PC-9 (cell line): ENCODE results near the gene DIAPH3. TPM values are rescaled to one million over a fixed set of nuclear protein-coding genes. Genes with fewer than 3 reads are reported as not detected.

Experiments
- BruUV-seq: library from RNA; stranded (reverse); fragments of 400-500 nt; replicated peaks from 2 replicates; lab custom pipeline; 2021; lab: Mats Ljungman, UMichigan
- CTCF ChIA-PET: fragments of 300-600 bp; sonication (Branson Sonifier 250); formaldehyde crosslinking; loops from one replicate; lab custom pipeline; 2022; ENCODE audit warnings: antibody characterized with exemption; lab: Charles Lee
- POLR2A ChIA-PET: fragments of 300-600 bp; sonication (Branson Sonifier 250); formaldehyde crosslinking; loops from one replicate; lab custom pipeline; 2022; ENCODE audit warnings: antibody characterized with exemption; ENCODE audit not compliant: unreplicated experiment; lab: Charles Lee
- DNase-seq, 2 experiments: peaks; one replicate each; pipeline versions ENCODE4 v3.0.0 to v3.0.0-alpha.2; 2015 to 2022; ENCODE audit warnings: mixed read lengths in 1 of 2
- H2AFZ ChIP-seq: fragments of 200-600 bp; sonication (generic); 2 replicates; pipeline ENCODE4 v1.8.1; 2017; ENCODE audit warnings: antibody characterized with exemption
- H3F3A ChIP-seq: fragments of 200-600 bp; sonication (generic); 2 replicates; pipeline ENCODE4 v1.8.1; 2017; ENCODE audit warnings: antibody characterized with exemption, mild to moderate bottlenecking, low read depth; ENCODE audit not compliant: insufficient read depth
- H3K27ac ChIP-seq: fragments of 200-600 bp; sonication (generic); 2 replicates; pipeline ENCODE4 v1.6.1; 2016; ENCODE audit warnings: mixed run types
- H3K27me3 ChIP-seq: fragments of 200-600 bp; sonication (generic); 2 replicates; pipeline ENCODE4 v1.6.1; 2016; ENCODE audit warnings: low read depth, mixed run types; ENCODE audit not compliant: insufficient read depth
- H3K36me3 ChIP-seq: fragments of 200-600 bp; sonication (generic); 2 replicates; pipeline ENCODE4 v1.6.1; 2016; ENCODE audit warnings: low read depth, mixed run types
- H3K4me1 ChIP-seq: fragments of 200-600 bp; sonication (generic); replicated peaks from 2 replicates; pipeline ENCODE4 v1.6.1; 2016; ENCODE audit warnings: mixed run types; ENCODE audit not compliant: insufficient read depth
- H3K4me2 ChIP-seq: fragments of 200-600 bp; sonication (generic); 2 replicates; pipeline ENCODE4 v1.6.1; 2017; ENCODE audit warnings: mixed run types
- H3K4me3 ChIP-seq: fragments of 200-600 bp; sonication (generic); 2 replicates; pipeline ENCODE4 v1.6.1; 2016; ENCODE audit warnings: mixed run types
- H3K79me2 ChIP-seq: fragments of 200-600 bp; sonication (generic); 2 replicates; pipeline ENCODE4 v1.6.1; 2017; ENCODE audit warnings: low read depth, mixed run types
- H3K9me2 ChIP-seq: fragments of 200-600 bp; sonication (generic); 2 replicates; pipeline ENCODE4 v1.8.1; 2017; ENCODE audit warnings: mild to moderate bottlenecking; ENCODE audit not compliant: insufficient read depth
- H3K9me3 ChIP-seq: fragments of 200-600 bp; sonication (generic); 2 replicates; pipeline ENCODE4 v1.8.1; 2016; ENCODE audit warnings: low read depth; ENCODE audit not compliant: insufficient read depth
- H4K20me1 ChIP-seq: fragments of 200-600 bp; sonication (generic); 2 replicates; pipeline ENCODE4 v1.8.1; 2017; ENCODE audit not compliant: insufficient read depth
- CTCF ChIP-seq: fragments of 200-600 bp; sonication (generic); conservative IDR thresholded peaks from 2 replicates; pipeline ENCODE4 v1.6.1; 2017; ENCODE audit warnings: mixed run types, antibody characterized with exemption, mild to moderate bottlenecking, moderate library complexity
- EZH2 ChIP-seq: fragments of 200-600 bp; sonication (generic); IDR thresholded peaks from 2 replicates; pipeline ENCODE4 v1.8.0; 2017; ENCODE audit warnings: antibody characterized with exemption, low read depth
- intact Hi-C: fragments of 100-400 bp; cut with micrococcal nuclease; formaldehyde crosslinking; loops from one replicate; pipeline ENCODE4 v1.10.0; 2022; ENCODE audit not compliant: unreplicated experiment
- total RNA-seq: library from RNA; stranded (reverse); gene quantifications from 2 replicates; pipeline ENCODE4 v1.2.3, GENCODE V29; 2021

DIAPH3 gene
- total RNA-seq, 1 experiment from 2014 or later, result 39.3 TPM

GRCh38 chr13:59665184-59665583 lies 498.5 kb downstream of the DIAPH3 start:
- no peak for TF ChIP-seq CTCF
- Histone ChIP-seq H3K36me3 (no peaks in the 10 kb centered on the region), H3K4me1 (no peaks in the 10 kb centered on the region), H3K9me3 (no peaks in the 10 kb centered on the region), H3K79me2 (no peaks in the 10 kb centered on the region), H4K20me1 (no peaks in the 10 kb centered on the region), H3K4me2 (no peak overlapping the region), H2AFZ (no peak overlapping the region), H3K9me2 (no peaks in the 10 kb centered on the region), H3K27me3 (no peaks in the 10 kb centered on the region), H3K4me3 (no peak overlapping the region), H3K27ac (no peak overlapping the region), H3F3A (no peaks in the 10 kb centered on the region)
- POLR2A ChIA-PET, result no interaction called here
- DNase-seq, result no peak
- no TSS peak for BruUV-seq
- intact Hi-C loops, result no loop called here
- CTCF ChIA-PET, result no interaction called here

GRCh38 chr13:59664586-59664985 lies 499.1 kb downstream of the DIAPH3 start:
- no peak for TF ChIP-seq EZH2
- H3K36me3 ChIP-seq, result no peaks in the 10 kb centered on the region
- no peaks in the 10 kb centered on the region for H3K4me1 ChIP-seq
- H3K27me3 ChIP-seq, result no peaks in the 10 kb centered on the region
- no peak overlapping the region for H2AFZ ChIP-seq
- intact Hi-C loops, result no loop called here
- H3K27ac ChIP-seq, result no peak overlapping the region
- no TSS peak for BruUV-seq
- CTCF ChIA-PET, result no interaction called here
- no peaks in the 10 kb centered on the region for H3K9me2 ChIP-seq
- no peaks in the 10 kb centered on the region for H4K20me1 ChIP-seq
- H3K9me3 ChIP-seq, result no peaks in the 10 kb centered on the region
- DNase-seq, result no peak
- H3K79me2 ChIP-seq, result no peaks in the 10 kb centered on the region
- H3K4me2 ChIP-seq, result no peak overlapping the region
- no peaks in the 10 kb centered on the region for H3F3A ChIP-seq
- no peak overlapping the region for H3K4me3 ChIP-seq
- POLR2A ChIA-PET, result no interaction called here

GRCh38 chr13:59663707-59664106 lies 500.0 kb downstream of the DIAPH3 start:
- no TSS peak for BruUV-seq
- ChIA-PET CTCF (interaction anchor here (0.6 kb wide), 1 partner anchor 732 kb away, joined by 3 read pairs; no protein-coding TSS in a partner anchor), POLR2A (no interaction called here)
- no peak for DNase-seq
- H3K9me2 ChIP-seq, result no peaks in the 10 kb centered on the region
- no peaks in the 10 kb centered on the region for H3K4me1 ChIP-seq
- H4K20me1 ChIP-seq, result no peaks in the 10 kb centered on the region
- H3K4me3 ChIP-seq, result no peak overlapping the region
- H3K79me2 ChIP-seq, result no peaks in the 10 kb centered on the region
- no peak overlapping the region for H3K27ac ChIP-seq
- no peaks in the 10 kb centered on the region for H3K9me3 ChIP-seq
- H3F3A ChIP-seq, result no peaks in the 10 kb centered on the region
- TF ChIP-seq EZH2 (no peak), CTCF (no peak)
- H3K4me2 ChIP-seq, result no peak overlapping the region
- no peak overlapping the region for H2AFZ ChIP-seq
- intact Hi-C loops, result no loop called here
- H3K27me3 ChIP-seq, result no peaks in the 10 kb centered on the region
- no peaks in the 10 kb centered on the region for H3K36me3 ChIP-seq

GRCh38 chr13:59660582-59660981 lies 503.1 kb downstream of the DIAPH3 start:
- Histone ChIP-seq H4K20me1 (no peaks in the 10 kb centered on the region), H3K36me3 (no peaks in the 10 kb centered on the region), H3K27me3 (no peaks in the 10 kb centered on the region), H3K4me3 (no peak overlapping the region), H3K4me1 (no peaks in the 10 kb centered on the region), H3K79me2 (no peaks in the 10 kb centered on the region), H2AFZ (no peak overlapping the region), H3K9me2 (no peaks in the 10 kb centered on the region), H3K27ac (no peak overlapping the region), H3K9me3 (no peaks in the 10 kb centered on the region), H3K4me2 (no peak overlapping the region), H3F3A (no peaks in the 10 kb centered on the region)
- BruUV-seq, result no TSS peak
- intact Hi-C loops, result no loop called here
- CTCF ChIA-PET, result no interaction called here
- no peak for DNase-seq
- TF ChIP-seq EZH2 (no peak), CTCF (no peak)
- POLR2A ChIA-PET, result no interaction called here
